HG03571 (cell line): ENCODE results near the gene ADGRV1.

Source experiments
- ATAC-seq: cut with Tn5 transposase; IDR thresholded peaks from one replicate; pipeline ENCODE4 v1.9.1; 2021; ENCODE audit not compliant: unreplicated experiment

The ADGRV1 gene

DNA sequence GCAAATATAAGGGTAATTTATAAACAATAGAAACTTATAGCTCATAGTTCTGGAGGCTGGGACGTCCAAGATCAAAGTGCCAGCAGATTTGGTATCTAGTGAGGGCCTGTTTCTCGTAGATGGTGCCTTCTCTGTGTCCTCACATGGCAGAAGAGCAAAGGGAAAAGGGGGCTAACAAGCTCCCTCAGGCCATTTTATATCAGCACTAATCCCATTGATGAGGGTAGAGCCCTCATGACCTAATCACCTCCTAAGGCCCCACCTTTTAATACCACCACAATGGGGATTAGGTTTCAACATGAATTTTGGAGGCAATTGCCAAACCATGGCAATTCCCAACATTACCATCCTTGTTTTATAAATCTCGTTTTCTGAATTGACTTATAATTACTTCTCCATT is 564.7 kb downstream of the ADGRV1 start:
- no peak for ATAC-seq

DNA sequence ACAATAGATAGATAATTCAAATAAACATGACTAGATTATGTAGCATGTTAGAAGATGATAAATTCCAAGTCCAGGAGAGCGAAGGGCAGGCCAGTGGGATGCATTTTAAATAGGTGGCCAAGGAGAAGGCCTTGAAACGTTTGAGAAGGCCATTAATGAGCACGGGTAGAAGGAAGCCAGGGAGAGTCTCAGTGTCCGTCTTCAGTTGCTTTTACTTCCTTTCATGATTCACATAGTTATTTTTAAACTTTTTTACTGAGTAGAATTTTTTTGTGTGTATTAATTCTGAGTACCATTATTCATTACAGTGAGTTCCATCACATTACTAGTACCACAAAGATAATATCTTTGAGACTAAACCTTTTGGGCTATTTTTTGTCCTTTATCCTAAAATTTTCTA is 565.3 kb downstream of the ADGRV1 start:
- ATAC-seq = no peak

GRCh38 chr5:91125916-91126315 is 567.3 kb downstream of the ADGRV1 start:
- no peak for ATAC-seq

GRCh38 chr5:91126448-91126847 is 567.9 kb downstream of the ADGRV1 start:
- no peak for ATAC-seq

DNA sequence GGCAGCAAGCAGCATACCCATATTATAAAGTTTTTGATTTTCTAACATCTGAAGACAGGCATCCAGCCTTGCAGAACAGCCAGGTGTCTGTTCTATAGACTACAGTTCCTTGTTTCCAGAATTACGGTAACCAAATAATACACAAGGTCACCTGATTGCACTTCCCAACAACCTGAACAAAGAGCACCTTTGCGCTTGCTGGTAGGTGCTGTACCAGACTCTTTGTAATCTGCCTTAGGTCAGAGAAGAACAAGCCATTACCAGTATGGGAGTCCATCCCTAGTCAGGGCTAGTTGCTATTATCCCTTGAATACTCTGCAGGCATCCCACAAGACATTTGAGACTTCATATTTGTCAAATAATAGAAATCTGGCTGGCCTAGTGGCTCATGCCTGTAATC is 568.3 kb downstream of the ADGRV1 start:
- ATAC-seq = no peak

DNA sequence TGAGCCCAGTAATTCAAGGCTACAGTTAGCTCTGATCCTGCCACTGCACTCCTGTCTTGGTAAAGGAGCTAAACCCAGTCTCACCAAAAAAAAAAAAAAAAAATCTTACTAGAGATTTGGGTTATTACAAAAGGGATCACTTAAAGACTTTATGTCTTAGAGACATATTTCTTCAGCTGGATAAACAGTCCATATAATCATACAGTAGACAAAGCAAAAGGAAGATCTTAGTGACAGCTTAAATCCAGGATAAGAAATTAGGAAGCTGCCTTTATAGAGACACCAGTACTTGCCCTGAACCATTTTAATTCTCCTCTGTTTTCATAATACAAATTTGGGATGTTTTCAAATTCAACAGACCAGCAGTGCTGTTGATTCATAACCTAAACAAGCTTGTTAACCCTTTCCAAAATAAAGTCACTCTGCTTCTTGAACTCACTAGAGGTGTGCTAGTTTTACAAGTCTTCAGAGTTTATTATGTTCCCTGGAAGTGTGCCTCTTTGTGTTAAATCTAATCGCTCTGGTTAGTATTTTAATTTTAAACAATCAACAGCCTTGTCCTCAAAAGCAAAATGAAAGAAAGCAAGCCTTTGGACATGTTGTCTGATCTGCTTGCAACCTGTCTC is 569.0 kb downstream of the ADGRV1 start:
- ATAC-seq = no peak

- no peak for ATAC-seq
Observed at GRCh38 chr5:91128604-91129003, 570.0 kb downstream of the ADGRV1 start.

DNA sequence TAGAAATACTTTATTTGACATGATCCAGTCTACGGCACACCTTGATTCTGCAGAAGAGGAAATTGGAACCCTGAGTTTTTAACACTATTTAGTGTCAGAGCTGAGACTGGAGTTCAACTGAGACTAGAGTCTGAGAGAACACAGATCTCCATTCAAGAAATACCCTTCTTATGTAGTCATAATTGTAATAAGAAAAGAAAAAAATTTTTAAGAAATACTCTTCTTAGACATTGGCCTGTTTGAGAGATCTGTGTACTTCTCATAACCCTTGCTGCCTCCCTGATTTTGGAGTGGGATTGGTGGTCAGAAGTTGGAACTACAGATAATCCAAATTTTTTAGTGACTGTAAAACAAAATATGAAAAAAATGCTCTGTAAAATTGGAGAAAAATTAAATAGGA is 571.2 kb downstream of the ADGRV1 start:
- ATAC-seq = no peak

GRCh38 chr5:91130759-91131158 is 572.2 kb downstream of the ADGRV1 start:
- no peak for ATAC-seq

GRCh38 chr5:91132550-91132949 is 574.0 kb downstream of the ADGRV1 start:
- ATAC-seq = peak; percentile 48

DNA sequence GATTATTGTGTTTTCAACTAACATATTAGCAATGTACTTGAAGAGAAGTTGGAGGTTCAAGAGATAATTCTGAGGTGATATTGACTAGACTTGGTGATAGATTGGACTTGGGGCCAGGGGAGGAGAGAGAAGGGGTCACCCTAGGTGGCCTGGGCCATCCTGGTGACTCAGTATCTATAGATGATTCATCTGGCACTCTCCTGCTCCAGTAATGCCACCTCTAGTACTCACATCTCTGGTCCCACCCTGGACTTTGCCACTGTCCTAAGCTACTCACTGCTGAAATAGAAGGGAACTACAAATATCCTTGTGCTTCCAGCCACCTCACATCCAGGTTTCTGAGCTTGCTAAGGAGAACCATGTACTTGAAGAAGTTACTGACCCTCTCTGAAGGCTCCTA is 574.6 kb downstream of the ADGRV1 start:
- ATAC-seq = no peak

- no peak for ATAC-seq
Observed at GRCh38 chr5:91135475-91136248, 577.1 kb downstream of the ADGRV1 start.

DNA sequence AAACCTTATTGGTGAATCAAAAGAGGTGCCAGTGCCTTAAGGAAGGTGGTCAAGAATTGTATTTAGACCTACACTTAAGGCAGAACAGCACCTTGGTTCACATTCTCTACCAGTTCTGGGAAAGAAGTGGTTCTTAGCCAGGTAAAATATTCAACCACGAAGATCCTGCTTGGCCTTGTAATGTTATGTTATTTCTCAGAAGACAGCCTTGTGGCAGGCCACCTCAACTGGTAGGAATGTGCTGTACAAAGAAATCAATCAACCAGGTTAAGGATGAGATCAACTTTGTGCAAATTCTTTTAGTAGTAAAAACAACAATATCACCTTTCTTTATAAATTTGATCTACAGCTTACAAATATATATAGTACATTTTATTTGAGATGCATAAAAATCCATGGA is 577.7 kb downstream of the ADGRV1 start:
- no peak for ATAC-seq

GRCh38 chr5:91137647-91138046 is 579.0 kb downstream of the ADGRV1 start:
- no peak for ATAC-seq

DNA sequence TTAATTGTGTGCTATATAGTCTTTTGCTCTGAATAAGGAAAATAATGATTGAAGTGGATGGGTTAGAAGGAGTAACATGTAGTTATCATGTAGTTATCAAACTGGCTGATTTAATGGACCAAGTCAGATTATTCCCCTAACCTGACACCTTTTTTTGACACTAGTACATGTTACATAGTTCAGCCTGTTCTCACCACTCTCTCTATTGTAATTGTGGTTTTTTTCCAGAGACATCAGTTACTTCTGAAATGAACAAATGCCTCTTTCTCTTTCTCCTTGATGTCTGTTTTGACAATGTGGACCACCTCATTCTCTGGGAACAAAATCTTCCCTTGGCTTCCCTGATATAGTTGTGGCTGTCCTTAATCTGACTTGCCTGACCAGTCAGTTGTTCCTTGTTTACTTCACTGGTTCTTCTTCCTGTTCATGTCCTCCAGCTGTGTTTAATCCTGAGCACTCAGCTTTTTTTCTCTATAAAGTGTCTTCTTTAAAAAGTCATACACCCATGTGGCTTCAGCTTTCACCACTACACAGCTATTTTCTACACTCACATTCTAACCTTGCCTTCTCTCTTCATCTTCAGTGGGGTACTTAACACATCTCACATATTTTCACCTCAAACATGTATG is 581.1 kb downstream of the ADGRV1 start:
- no peak for ATAC-seq

DNA sequence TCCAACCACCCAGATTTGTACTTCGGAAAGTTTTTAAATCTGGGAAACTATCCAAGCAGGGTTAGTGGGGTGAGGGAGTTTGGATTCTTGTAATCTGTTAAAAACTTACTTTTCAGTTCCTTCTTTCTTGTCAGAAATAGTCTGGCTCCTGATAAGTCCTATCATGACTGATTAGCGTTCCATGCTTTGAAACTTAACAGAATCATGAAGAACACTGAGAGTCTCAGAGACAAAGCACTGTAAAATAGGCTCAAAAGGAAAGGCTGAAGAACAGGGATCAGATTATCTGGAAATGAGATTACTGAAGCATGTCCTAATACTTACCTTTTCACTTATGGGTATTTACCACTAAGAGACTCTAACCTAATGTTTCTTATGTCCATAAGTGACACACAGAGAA is 582.1 kb downstream of the ADGRV1 start:
- no peak for ATAC-seq

- no peak for ATAC-seq
Observed at GRCh38 chr5:91141642-91142041, 583.0 kb downstream of the ADGRV1 start.

DNA sequence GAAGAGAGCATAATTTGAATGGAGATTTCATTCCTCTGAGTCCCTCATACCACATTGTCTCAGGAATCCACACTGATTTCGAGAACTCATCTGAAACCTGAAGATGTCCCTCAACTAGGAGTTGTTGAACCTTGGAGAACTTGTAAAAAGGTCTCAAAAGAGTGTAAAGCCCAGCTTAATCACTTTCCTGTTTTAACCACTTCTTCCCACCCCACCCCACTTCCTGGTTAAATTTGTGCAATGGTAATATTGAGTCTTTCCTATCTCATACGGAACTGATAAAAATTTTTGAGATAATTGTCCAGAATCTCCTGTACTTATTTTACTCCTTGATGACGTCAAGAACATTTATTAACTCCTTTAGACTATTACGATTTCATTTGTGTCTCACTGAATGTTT is 583.8 kb downstream of the ADGRV1 start:
- ATAC-seq = no peak

GRCh38 chr5:91142819-91143218 is 584.2 kb downstream of the ADGRV1 start:
- no peak for ATAC-seq

GRCh38 chr5:91143840-91144239 is 585.2 kb downstream of the ADGRV1 start:
- ATAC-seq = no peak

GRCh38 chr5:91144491-91145332 is 586.1 kb downstream of the ADGRV1 start:
- ATAC-seq = no peak

DNA sequence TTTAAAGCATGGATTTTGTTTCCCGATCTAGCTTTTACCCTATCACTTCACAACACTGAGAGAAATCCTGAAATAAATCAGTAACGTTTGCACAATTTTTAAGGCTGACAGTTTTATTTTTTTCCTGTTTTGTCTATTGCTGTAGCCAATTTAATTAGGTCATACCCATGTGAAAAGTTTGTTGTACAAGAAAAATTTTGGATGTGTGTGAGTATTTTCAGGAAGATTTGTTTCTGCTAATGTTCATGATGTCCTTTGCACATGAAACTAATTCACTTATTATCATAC is 586.7 kb downstream of the ADGRV1 start:
- no peak for ATAC-seq
